Sigmoid colon (tissue), 7 donors: ENCODE data around the gene SGSM2. TPM values are rescaled to one million over a fixed set of nuclear protein-coding genes. Genes with fewer than 3 reads are reported as not detected.

Experiments
- DNase-seq: peaks from one replicate; pipeline ENCODE4 v3.0.0-alpha.2; 2019
- H3K27ac ChIP-seq, 4 donors: fragments of 200-600 bp; sonication (generic); one replicate each; pipeline ENCODE4 v1.5.1; 2016 to 2019; ENCODE audit warnings: mild to moderate bottlenecking in 1 of 4
- H3K27me3 ChIP-seq, 3 donors: fragments of 200-600 bp; sonication (generic); one replicate each; pipeline ENCODE4 v1.5.1; 2019; ENCODE audit warnings: mild to moderate bottlenecking in 1 of 3
- H3K36me3 ChIP-seq, 4 donors: fragments of 200-600 bp; sonication (generic); one replicate each; pipeline ENCODE4 v1.5.1; 2016 to 2019
- H3K4me1 ChIP-seq, 4 donors: fragments of 200-600 bp; sonication (generic); one replicate each; pipeline ENCODE4 v1.5.1; 2017 to 2019
- H3K4me3 ChIP-seq, 4 donors: fragments of 200-600 bp; sonication (generic); one replicate each; pipeline ENCODE4 v1.5.1; 2017 to 2019; ENCODE audit warnings: mild to moderate bottlenecking in 2 of 4, moderate library complexity in 1 of 4
- H3K9me3 ChIP-seq, 4 donors: fragments of 200-600 bp in 3 of 4; sonication (generic) in 3 of 4; one replicate each; pipeline versions ENCODE4 v1.5.1 to v1.6.1; 2013 to 2019
- EP300 ChIP-seq, 4 donors: sonication (generic); formaldehyde crosslinking; IDR thresholded peaks; one replicate each; pipeline ENCODE4 v1.6.1; 2017; ENCODE audit warnings: antibody characterized with exemption in 4 of 4
- POLR2A ChIP-seq, 2 donors: fragments of 450-650 bp; IDR thresholded peaks; one replicate each; pipeline ENCODE4 v1.6.1; 2016; ENCODE audit warnings: antibody characterized with exemption in 2 of 2, mild to moderate bottlenecking in 2 of 2, moderate library complexity in 2 of 2
- POLR2AphosphoS5 ChIP-seq, 4 donors: sonication (generic); formaldehyde crosslinking; IDR thresholded peaks; one replicate each; pipeline ENCODE4 v1.6.1; 2017; ENCODE audit warnings: antibody characterized with exemption in 4 of 4
- WGBS, 2 donors: extraction: QIAGEN DNeasy Blood & Tissue Kit; methylation state at CpG; one replicate each; pipeline ENCODE4 v1.1.7; 2013; 5-methylcytosine and 5-hydroxymethylcytosine counted together
- intact Hi-C: fragments of 100-400 bp; cut with DNase I; formaldehyde crosslinking; loops from one replicate; pipeline ENCODE4 v1.15.1; 2023
- polyA plus RNA-seq, 3 donors: library from polyadenylated mRNA; stranded (reverse); fragments of 200-250 nt; gene quantifications; one replicate each; pipeline ENCODE4 v1.2.3, GENCODE V29; 2013
- total RNA-seq, 4 donors: library from RNA; depleted of rRNA; stranded (reverse); fragments of >200 nt; gene quantifications; one replicate each; pipeline ENCODE4 v1.1.0, GENCODE V29; 2016
- TF ChIP-seq, protein P1 (sequence below), 4 experiments: fragments of 450-650 bp in 3 of 4; fragments of 200-600 bp in 1 of 4; IDR thresholded peaks; one replicate each; pipeline ENCODE4 v1.5.1; 2016 to 2019; ENCODE audit warnings: antibody characterized with exemption in 4 of 4, mild to moderate bottlenecking in 3 of 4, moderate library complexity in 2 of 4
- donor health status: healthy with polysubstance abuse.
- donor health status: Bipolar disorder and iron deficiency.
- donor health status: healthy.

SGSM2 gene
- total and polyA plus RNA-seq, 7 donors, result 6.2 to 79.8 (median 43.9) TPM

DNA sequence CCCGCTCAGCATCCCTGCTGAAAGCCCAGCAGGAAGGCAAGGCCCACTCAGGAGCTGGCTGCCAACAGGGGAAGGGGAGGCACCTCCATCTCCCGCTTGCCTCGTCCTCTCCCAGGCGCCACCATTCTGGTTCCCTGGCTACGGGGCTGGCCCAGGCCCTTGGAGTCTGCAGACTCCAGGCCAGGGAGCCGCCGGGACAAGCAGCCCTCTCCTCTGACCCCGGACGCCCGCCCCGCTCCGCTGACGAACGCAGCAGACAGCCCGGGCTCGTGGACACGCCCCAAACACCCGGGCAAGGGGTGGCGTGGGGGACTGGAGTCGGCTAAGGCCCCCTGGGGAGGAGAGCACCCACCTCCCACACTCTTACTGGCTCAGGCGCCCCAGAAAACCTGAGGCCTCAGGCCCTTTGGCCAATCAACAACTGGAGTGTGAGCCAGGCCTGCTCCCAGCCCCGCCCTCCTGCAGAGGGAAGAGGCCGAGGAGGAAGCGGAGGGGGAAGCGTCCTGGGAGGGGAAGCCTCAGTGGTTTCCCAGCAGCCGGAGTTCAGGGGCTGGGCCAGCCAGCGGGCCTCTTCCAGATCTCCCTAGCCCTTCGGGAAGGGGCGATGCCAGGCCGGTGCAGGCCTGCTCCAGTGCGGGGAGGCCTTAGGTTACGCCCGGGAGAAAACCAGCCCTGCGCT lies 59.4 kb downstream of the SGSM2 start:
- Histone ChIP-seq H3K36me3 (no peaks in the 10 kb centered on the region), H3K4me1 (peaks cover 6 to 69% (median 52%) of the 10 kb centered on the region in 4 donors), H3K9me3 (no peaks in the 10 kb centered on the region), H3K27me3 (no peaks in the 10 kb centered on the region), H3K27ac (peak overlapping the region; percentile 97 to 100 (median 98)), H3K4me3 (peak overlapping the region; percentile 18 to 48 (median 31))
- DNase-seq, result peak; percentile 99
- 6 to 7% methylated on average over 34 of the region's 34 CpGs for WGBS, 2 donors
- TF ChIP-seq, protein P1, sequence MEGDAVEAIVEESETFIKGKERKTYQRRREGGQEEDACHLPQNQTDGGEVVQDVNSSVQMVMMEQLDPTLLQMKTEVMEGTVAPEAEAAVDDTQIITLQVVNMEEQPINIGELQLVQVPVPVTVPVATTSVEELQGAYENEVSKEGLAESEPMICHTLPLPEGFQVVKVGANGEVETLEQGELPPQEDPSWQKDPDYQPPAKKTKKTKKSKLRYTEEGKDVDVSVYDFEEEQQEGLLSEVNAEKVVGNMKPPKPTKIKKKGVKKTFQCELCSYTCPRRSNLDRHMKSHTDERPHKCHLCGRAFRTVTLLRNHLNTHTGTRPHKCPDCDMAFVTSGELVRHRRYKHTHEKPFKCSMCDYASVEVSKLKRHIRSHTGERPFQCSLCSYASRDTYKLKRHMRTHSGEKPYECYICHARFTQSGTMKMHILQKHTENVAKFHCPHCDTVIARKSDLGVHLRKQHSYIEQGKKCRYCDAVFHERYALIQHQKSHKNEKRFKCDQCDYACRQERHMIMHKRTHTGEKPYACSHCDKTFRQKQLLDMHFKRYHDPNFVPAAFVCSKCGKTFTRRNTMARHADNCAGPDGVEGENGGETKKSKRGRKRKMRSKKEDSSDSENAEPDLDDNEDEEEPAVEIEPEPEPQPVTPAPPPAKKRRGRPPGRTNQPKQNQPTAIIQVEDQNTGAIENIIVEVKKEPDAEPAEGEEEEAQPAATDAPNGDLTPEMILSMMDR (IDR thresholded peaks at IDR 0.05), result no peak
- peak in 2 of 4 donors; percentile 31 to 66 for TF ChIP-seq EP300 (IDR thresholded peaks at IDR 0.05)
- TF ChIP-seq POLR2AphosphoS5 (IDR thresholded peaks at IDR 0.05), result peak; percentile 85 to 96 (median 87)
- TF ChIP-seq POLR2A (IDR thresholded peaks at IDR 0.05), result peak; percentile 59 to 70
- intact Hi-C loops, result no loop called here

DNA sequence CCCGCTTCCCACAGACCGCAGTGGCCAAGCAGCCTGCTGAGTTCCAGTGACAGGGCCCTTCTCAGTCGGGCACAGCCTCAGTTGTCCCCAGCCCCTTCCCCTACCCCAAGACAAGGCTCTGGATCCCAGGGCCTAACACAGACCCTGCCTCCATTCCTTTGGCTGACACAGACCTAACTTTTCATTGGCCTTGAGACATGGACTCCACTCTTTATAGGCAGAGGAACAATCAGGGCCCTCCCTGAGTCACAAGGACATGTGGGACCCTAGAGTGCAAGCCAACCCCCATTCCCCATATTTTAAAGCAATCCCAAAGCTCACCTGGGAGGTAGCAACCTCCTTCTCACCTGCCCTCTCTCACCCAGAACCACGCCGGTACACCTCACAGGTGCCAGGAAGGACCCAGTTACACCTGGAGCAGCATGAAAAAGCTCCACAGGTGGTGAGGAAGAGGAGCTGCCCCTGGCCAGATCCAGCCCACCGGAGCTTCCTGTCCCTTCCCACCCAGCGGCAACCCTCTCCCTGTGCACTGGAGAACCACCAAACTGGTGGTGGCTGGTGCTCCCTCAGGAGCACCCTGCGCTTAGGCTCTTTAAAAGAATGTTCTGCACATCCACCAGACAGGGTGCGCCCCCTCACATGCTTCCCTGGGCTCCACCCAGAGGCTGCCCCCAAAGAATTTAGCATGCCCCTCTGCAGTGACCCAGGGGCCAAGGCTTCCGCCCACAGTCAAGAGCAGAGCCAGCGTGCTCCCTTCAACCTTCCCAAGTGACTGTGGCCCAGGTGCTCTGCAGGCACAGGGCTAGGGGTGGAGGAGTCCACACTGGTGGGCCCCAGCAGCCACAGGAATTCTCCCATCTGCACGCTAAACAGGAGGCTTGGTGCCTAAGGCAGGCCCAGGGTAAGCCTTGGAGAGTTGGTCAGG lies 60.2 kb downstream of the SGSM2 start:
- Histone ChIP-seq H3K4me1 (peaks cover 6 to 67% (median 50%) of the 10 kb centered on the region in 4 donors), H3K9me3 (no peaks in the 10 kb centered on the region), H3K27me3 (no peaks in the 10 kb centered on the region), H3K36me3 (no peaks in the 10 kb centered on the region), H3K4me3 (peak overlapping the region; percentile 5 to 89 (median 48)), H3K27ac (peak overlapping the region; percentile 97 to 100 (median 98))
- intact Hi-C loops, result no loop called here
- 75 to 76% methylated on average over 12 of the region's 12 CpGs for WGBS, 2 donors
- TF ChIP-seq EP300 (IDR thresholded peaks at IDR 0.05) (no peak), POLR2AphosphoS5 (IDR thresholded peaks at IDR 0.05) (no peak), POLR2A (IDR thresholded peaks at IDR 0.05) (no peak)
- TF ChIP-seq, protein P1 (IDR thresholded peaks at IDR 0.05), result no peak
- DNase-seq, result peak; percentile 68

DNA sequence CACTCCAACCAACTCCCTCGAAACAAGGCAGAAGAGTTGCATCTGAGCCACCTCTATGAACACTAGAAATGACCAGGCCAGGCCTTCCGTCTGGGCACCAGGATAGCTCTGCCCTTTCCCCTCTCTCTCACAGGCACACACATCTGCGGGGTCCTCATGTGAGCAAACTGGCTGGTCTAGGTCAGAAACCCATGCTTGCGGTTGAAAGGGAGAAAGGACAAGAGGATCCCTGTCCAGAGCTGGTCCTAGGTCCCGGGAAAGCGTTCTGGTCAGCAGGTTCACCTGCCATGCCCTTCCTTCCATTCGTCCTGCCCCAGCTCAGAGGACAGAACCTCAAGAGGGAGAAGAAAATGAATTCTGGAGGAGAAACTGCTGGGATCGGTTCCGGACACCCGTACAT lies 60.9 kb downstream of the SGSM2 start:
- peak overlapping the region; percentile 46 to 94 (median 80) for H3K4me3 ChIP-seq
- H3K4me1 ChIP-seq, result peaks cover 6 to 70% (median 57%) of the 10 kb centered on the region in 4 donors
- intact Hi-C loops, result no loop called here
- H3K9me3 ChIP-seq, result no peaks in the 10 kb centered on the region
- WGBS, 2 donors, result 91 to 92% methylated on average over 10 of the region's 10 CpGs
- no peaks in the 10 kb centered on the region for H3K27me3 ChIP-seq
- no peaks in the 10 kb centered on the region for H3K36me3 ChIP-seq
- peak; percentile 63 for DNase-seq
- no peak for TF ChIP-seq POLR2AphosphoS5 (IDR thresholded peaks at IDR 0.05)
- TF ChIP-seq, protein P1 (IDR thresholded peaks at IDR 0.05), result no peak
- TF ChIP-seq POLR2A (IDR thresholded peaks at IDR 0.05), result no peak
- TF ChIP-seq EP300 (IDR thresholded peaks at IDR 0.05), result no peak
- H3K27ac ChIP-seq, result peak overlapping the region; percentile 97 to 100 (median 98)

DNA sequence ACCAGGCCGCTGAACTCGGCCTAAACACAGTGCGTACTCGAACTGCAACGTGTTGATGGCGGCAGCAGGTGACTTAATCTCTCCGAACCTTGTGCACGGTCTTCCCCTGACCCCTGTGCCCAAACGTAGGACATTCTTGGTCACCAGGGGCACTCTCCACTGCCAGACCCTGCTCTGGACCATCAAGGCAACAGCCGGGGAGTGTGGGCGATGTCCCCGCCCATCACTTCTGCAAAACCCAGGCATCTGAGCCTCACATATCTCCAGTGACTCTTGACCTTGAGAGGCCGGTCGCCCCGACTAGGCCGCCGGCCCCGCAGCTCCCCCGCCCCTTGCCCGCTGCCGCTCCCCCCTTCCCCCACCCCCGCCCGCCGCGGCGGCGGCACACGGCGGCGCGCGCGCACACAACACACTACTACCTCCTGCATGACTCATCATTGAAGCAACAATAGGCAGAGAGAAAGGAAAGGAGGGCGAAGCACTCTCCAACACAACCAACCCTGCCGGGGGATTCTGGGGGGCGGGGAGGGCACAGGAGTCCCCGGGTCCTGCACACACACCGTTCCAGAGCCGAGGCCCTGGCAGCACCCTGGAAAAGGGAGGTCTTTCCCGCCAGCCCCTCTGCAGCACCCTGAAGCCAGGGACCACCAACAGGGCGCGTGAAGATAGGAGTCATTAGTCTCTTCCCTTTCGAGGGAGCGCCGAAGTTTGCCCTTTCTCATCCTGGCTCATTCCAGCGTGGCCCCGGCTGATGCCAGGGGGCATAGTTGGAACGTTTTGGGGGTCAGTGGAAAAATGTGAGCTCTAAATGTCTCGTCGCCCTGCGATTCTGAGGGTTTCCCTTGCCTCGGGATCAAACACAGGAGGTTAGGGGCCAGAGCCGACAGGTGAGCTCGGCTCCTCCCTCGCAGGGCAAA lies 61.6 kb downstream of the SGSM2 start:
- peak overlapping the region; percentile 46 to 94 (median 80) for H3K4me3 ChIP-seq
- intact Hi-C loops, result no loop called here

More for the DNA sequence above, 61.6 kb downstream of the SGSM2 start:
- peak; percentile 86 for DNase-seq
- Histone ChIP-seq H3K27me3 (no peaks in the 10 kb centered on the region), H3K4me1 (peaks cover 6 to 73% (median 64%) of the 10 kb centered on the region in 4 donors), H3K27ac (peak overlapping the region; percentile 97 to 100 (median 98)), H3K36me3 (no peaks in the 10 kb centered on the region), H3K9me3 (no peaks in the 10 kb centered on the region)
- peak; percentile 32 to 79 (median 68) for TF ChIP-seq POLR2AphosphoS5 (IDR thresholded peaks at IDR 0.05)
- TF ChIP-seq, protein P1 (IDR thresholded peaks at IDR 0.05), result no peak
- peak in 1 of 4 donors; percentile 1 for TF ChIP-seq EP300 (IDR thresholded peaks at IDR 0.05)
- TF ChIP-seq POLR2A (IDR thresholded peaks at IDR 0.05), result peak; percentile 35 to 39
- WGBS, 2 donors, result 14 to 15% methylated on average over 55 of the region's 55 CpGs
